ENCODE measurements around the gene CDIPT.

- TF ChIP-seq CTCF (IDR thresholded peaks at IDR 0.05; ENCODE audit: poor library complexity, severe bottlenecking) (no peak), SMC3 (conservative IDR thresholded peaks at IDR 0.05; ENCODE audit: poor library complexity) (no peak), EP300 (conservative IDR thresholded peaks at IDR 0.05; ENCODE audit: poor library complexity, severe bottlenecking) (no peak), POLR2AphosphoS5 (IDR thresholded peaks at IDR 0.05) (no peak), TAF1 (IDR thresholded peaks at IDR 0.05; ENCODE audit: low read depth) (no peak), EZH2 (IDR thresholded peaks at IDR 0.05; ENCODE audit: borderline replicate concordance, insufficient read depth, low read length, poor library complexity, severe bottlenecking) (no peak), RAD21 (conservative IDR thresholded peaks at IDR 0.05) (no peak), REST (IDR thresholded peaks at IDR 0.05; ENCODE audit: borderline replicate concordance) (no peak)
Measured at GRCh38 chr16:29907973-29908372, 44.9 kb upstream of the CDIPT start.
